ENCODE measurements around the gene SLC7A14.

DNA sequence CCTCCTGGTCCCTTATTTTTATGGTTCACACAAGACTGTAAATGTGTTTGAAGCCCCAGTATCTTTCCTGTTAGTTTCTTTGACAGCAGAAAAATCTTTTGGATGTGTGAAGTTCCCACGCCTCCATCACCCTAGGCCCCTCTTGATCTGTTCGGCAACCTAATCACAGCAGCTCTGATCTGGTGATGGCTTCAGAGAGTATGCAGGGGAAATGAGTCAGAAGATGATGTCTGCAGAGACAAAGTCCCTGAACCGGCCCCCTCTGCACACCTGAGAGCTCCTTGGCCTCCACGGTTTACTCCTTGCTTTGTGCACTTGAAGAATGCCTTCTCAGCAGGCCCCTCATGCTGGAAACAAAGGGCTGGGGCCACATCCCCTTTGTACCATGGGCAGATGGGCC, 103.7 kb downstream of the SLC7A14 start:
- TF ChIP-seq, protein P1, sequence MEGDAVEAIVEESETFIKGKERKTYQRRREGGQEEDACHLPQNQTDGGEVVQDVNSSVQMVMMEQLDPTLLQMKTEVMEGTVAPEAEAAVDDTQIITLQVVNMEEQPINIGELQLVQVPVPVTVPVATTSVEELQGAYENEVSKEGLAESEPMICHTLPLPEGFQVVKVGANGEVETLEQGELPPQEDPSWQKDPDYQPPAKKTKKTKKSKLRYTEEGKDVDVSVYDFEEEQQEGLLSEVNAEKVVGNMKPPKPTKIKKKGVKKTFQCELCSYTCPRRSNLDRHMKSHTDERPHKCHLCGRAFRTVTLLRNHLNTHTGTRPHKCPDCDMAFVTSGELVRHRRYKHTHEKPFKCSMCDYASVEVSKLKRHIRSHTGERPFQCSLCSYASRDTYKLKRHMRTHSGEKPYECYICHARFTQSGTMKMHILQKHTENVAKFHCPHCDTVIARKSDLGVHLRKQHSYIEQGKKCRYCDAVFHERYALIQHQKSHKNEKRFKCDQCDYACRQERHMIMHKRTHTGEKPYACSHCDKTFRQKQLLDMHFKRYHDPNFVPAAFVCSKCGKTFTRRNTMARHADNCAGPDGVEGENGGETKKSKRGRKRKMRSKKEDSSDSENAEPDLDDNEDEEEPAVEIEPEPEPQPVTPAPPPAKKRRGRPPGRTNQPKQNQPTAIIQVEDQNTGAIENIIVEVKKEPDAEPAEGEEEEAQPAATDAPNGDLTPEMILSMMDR (IDR thresholded peaks at IDR 0.05; ENCODE audit: insufficient read depth, low read depth, low read length): no peak
- TF ChIP-seq EZH2 (IDR thresholded peaks at IDR 0.05; ENCODE audit: insufficient read depth, low read length): no peak
